GM18867 (cell line): ENCODE measurements around the gene SNU13.
"Not testable (repeated sequence)": the region's sequence is repeated elsewhere in the genome, so short reads cannot be mapped to it uniquely, and the experiment has no call there.

Source experiments
- ATAC-seq: cut with Tn5 transposase; IDR thresholded peaks from one replicate; pipeline ENCODE4 v1.9.1; 2021; ENCODE audit warnings: mild to moderate bottlenecking, moderate library complexity; ENCODE audit not compliant: unreplicated experiment

The SNU13 gene

GRCh38 chr22:41682033-41682807 lies 6.4 kb downstream of the SNU13 start:
- no peak for ATAC-seq

GRCh38 chr22:41681616-41682015 lies 7.1 kb downstream of the SNU13 start:
- no peak for ATAC-seq

GRCh38 chr22:41676134-41676533 lies 12.5 kb downstream of the SNU13 start:
- no peak for ATAC-seq

GRCh38 chr22:41674846-41675340 lies 13.8 kb downstream of the SNU13 start:
- no peak for ATAC-seq

- ATAC-seq = no peak
Observed at GRCh38 chr22:41672780-41673509, 15.7 kb downstream of the SNU13 start.

GRCh38 chr22:41672096-41672495 lies 16.6 kb downstream of the SNU13 start:
- not testable (repeated sequence) for ATAC-seq

GRCh38 chr22:41668971-41669911 lies 19.4 kb downstream of the SNU13 start:
- ATAC-seq = no peak

- ATAC-seq = no peak
Observed at GRCh38 chr22:41664951-41665350, 23.7 kb downstream of the SNU13 start.

GRCh38 chr22:41664490-41664889 lies 24.2 kb downstream of the SNU13 start:
- ATAC-seq = no peak

- not testable (repeated sequence) for ATAC-seq
Observed at GRCh38 chr22:41663594-41663993, 25.1 kb downstream of the SNU13 start.

GRCh38 chr22:41661713-41662112 lies 27.0 kb downstream of the SNU13 start:
- ATAC-seq = no peak

- no peak for ATAC-seq
Observed at GRCh38 chr22:41661088-41661487, 27.6 kb downstream of the SNU13 start.

GRCh38 chr22:41660416-41660815 lies 28.3 kb downstream of the SNU13 start:
- no peak for ATAC-seq

- ATAC-seq = no peak
Observed at GRCh38 chr22:41659941-41660340, 28.7 kb downstream of the SNU13 start.

- ATAC-seq = no peak
Observed at GRCh38 chr22:41658869-41659268, 29.8 kb downstream of the SNU13 start.

- no peak for ATAC-seq
Observed at GRCh38 chr22:41657709-41658108, 31.0 kb downstream of the SNU13 start.

GRCh38 chr22:41656556-41656955 lies 32.1 kb downstream of the SNU13 start:
- ATAC-seq = no peak

- no peak for ATAC-seq
Observed at GRCh38 chr22:41654322-41654721, 34.3 kb downstream of the SNU13 start.

GRCh38 chr22:41650821-41651220 lies 37.8 kb downstream of the SNU13 start:
- ATAC-seq = no peak

GRCh38 chr22:41650229-41650628 lies 38.4 kb downstream of the SNU13 start:
- no peak for ATAC-seq

- ATAC-seq = no peak
Observed at GRCh38 chr22:41648432-41648831, 40.2 kb downstream of the SNU13 start.
